ENCODE measurements around the gene CEP41. TPM values are rescaled to one million over a fixed set of nuclear protein-coding genes. Genes with fewer than 3 reads are reported as not detected.

CEP41 gene
- polyA plus RNA-seq, 2 of the 4 experiments (the other 2 are of a cell fraction): 13.0 to 23.1 TPM

GRCh38 chr7:130381468-130382312, 59.1 kb downstream of the CEP41 start:
- no peaks in the 10 kb centered on the region for H3K9me3 ChIP-seq
- no peak for FAIRE-seq
- no peak overlapping the region for H3K4me2 ChIP-seq
- ATAC-seq: peak in 1 of 2 experiments; percentile 62; a peak in 3 of 6 replicates
- ChIA-PET POLR2A (no interaction called here), CTCF (interaction anchor here (1.0 to 1.5 kb wide), 6 partner anchors 11 to 89 kb away, joined by 3 to 5 read pairs (median 3); partner anchors contain the start of genes CEP41 and CPA4)
- WGBS (ENCODE audit: missing lambda C conversion rate): 85% methylated on average over 33 of the region's 41 CpGs
- no peak for DNase-seq (ENCODE audit: low read depth in 1 of 2, low spot score in 1 of 2)
- no peak overlapping the region for H3K27ac ChIP-seq
- no peaks in the 10 kb centered on the region for H3K4me1 ChIP-seq
- TF ChIP-seq HES2 (IDR thresholded peaks at IDR 0.05) (no peak), CTCF (IDR thresholded peaks at IDR 0.05) (0 out of 3 replicates have a peak, but pooled peaks have one; percentile 15)
- H3K4me3 ChIP-seq: no peak overlapping the region

GRCh38 chr7:130380861-130381455, 59.9 kb downstream of the CEP41 start:
- no peaks in the 10 kb centered on the region for H3K4me1 ChIP-seq
- no peak for FAIRE-seq
- ChIA-PET CTCF (interaction anchor here (1.0 to 1.5 kb wide), 6 partner anchors 11 to 88 kb away, joined by 3 to 5 read pairs (median 3); partner anchors contain the start of genes CEP41 and CPA4), POLR2A (no interaction called here)
- 67% methylated on average over 7 of the region's 7 CpGs for WGBS (ENCODE audit: missing lambda C conversion rate)
- TF ChIP-seq RFX5 (IDR thresholded peaks at IDR 0.05) (no peak), MAZ (IDR thresholded peaks at IDR 0.05; ENCODE audit: borderline replicate concordance, low read depth, low read length) (no peak), EP300 (IDR thresholded peaks at IDR 0.05) (no peak), HOXA7 (CRISPR knock-in tag; IDR thresholded peaks at IDR 0.05) (no peak), E2F6 (IDR thresholded peaks at IDR 0.05; ENCODE audit: borderline replicate concordance, low read depth) (no peak), JUNB (IDR thresholded peaks at IDR 0.05) (no peak), TP53 (CRISPR knock-in tag; IDR thresholded peaks at IDR 0.05) (no peak), HDAC2 (IDR thresholded peaks at IDR 0.05) (no peak), MAFK (IDR thresholded peaks at IDR 0.05; ENCODE audit: partially characterized antibody) (no peak), HMGXB4 (CRISPR knock-in tag; IDR thresholded peaks at IDR 0.05; ENCODE audit: borderline replicate concordance) (no peak), ZFP36 (IDR thresholded peaks at IDR 0.05; ENCODE audit: borderline replicate concordance, partially characterized antibody) (no peak), HES2 (IDR thresholded peaks at IDR 0.05) (no peak), HEYL (CRISPR knock-in tag; IDR thresholded peaks at IDR 0.05) (no peak), POLR2A (IDR thresholded peaks at IDR 0.05; ENCODE audit: low read length) (no peak), RNF2 (IDR thresholded peaks at IDR 0.05; ENCODE audit: borderline replicate concordance, low read depth) (no peak)
- H3K9me3 ChIP-seq: no peaks in the 10 kb centered on the region
- ATAC-seq: no peak
- no peak overlapping the region for H3K4me2 ChIP-seq
- H3K27ac ChIP-seq: no peak overlapping the region
- no peak overlapping the region for H3K4me3 ChIP-seq
- DNase-seq (ENCODE audit: low read depth in 1 of 2, low spot score in 1 of 2): no peak
